Prostate gland (tissue), 2 donors: ENCODE data around the gene TTC33. TPM values are rescaled to one million over a fixed set of nuclear protein-coding genes. Genes with fewer than 3 reads are reported as not detected.

Experiments
- DNase-seq: peaks from one replicate; pipeline ENCODE4 v3.0.0-alpha.2; 2019; ENCODE audit warnings: low spot score
- H3K27ac ChIP-seq, 2 donors: fragments of 200-600 bp; sonication (generic); 2 replicates each; pipeline ENCODE4 v1.5.1; 2017 to 2019
- H3K27me3 ChIP-seq: fragments of 200-600 bp; sonication (generic); replicated peaks from 2 replicates; pipeline ENCODE4 v1.5.1; 2019; ENCODE audit not compliant: insufficient read depth
- H3K36me3 ChIP-seq, 2 donors: fragments of 200-600 bp; sonication (generic); 1 replicate in 1 of 2; 2 replicates in 1 of 2; pipeline versions ENCODE4 v1.5.1 to v1.8.1; 2017 to 2019
- H3K4me1 ChIP-seq: fragments of 200-600 bp; sonication (generic); replicated peaks from 2 replicates; pipeline ENCODE4 v1.5.1; 2019
- H3K4me3 ChIP-seq, 2 donors: fragments of 200-600 bp; sonication (generic); 2 replicates each; pipeline ENCODE4 v1.5.1; 2017 to 2019
- H3K9me3 ChIP-seq: fragments of 200-600 bp; sonication (generic); 2 replicates; pipeline ENCODE4 v1.5.1; 2017
- CTCF ChIP-seq, 4 experiments: fragments of 200-600 bp in 2 of 4; fragments of 450-650 bp in 2 of 4; sonication (generic) in 2 of 4; IDR thresholded peaks; 1 replicate in 3 of 4; 2 replicates in 1 of 4; pipeline ENCODE4 v1.5.1; 2016 to 2019; ENCODE audit warnings: antibody characterized with exemption in 4 of 4, mild to moderate bottlenecking in 2 of 4, moderate library complexity in 2 of 4
- POLR2A ChIP-seq: fragments of 450-650 bp; IDR thresholded peaks from one replicate; pipeline ENCODE4 v1.6.1; 2016; ENCODE audit warnings: antibody characterized with exemption, mild to moderate bottlenecking
- POLR2AphosphoS5 ChIP-seq: sonication (generic); formaldehyde crosslinking; IDR thresholded peaks from one replicate; pipeline ENCODE4 v1.6.1; 2017; ENCODE audit warnings: antibody characterized with exemption
- WGBS: methylation state at CpG from one replicate; pipeline ENCODE4 v1.1.5; 2018; 5-methylcytosine and 5-hydroxymethylcytosine counted together
- intact Hi-C: fragments of 100-400 bp; cut with DNase I; formaldehyde crosslinking; loops from one replicate; pipeline ENCODE4 v1.14.2; 2022
- total RNA-seq, 2 donors: library from RNA; depleted of rRNA; stranded (reverse); fragments of >200 nt; gene quantifications; one replicate each; pipeline ENCODE4 v1.1.0, GENCODE V29; 2016

Gene TTC33
- total RNA-seq, 2 donors from 2014 or later: 11.9 to 17.6 TPM

GRCh38 chr5:40499007-40499406 lies 256.8 kb downstream of the TTC33 start:
- H3K27ac ChIP-seq: no peak overlapping the region
- intact Hi-C loops: no loop called here
- H3K36me3 ChIP-seq: no peaks in the 10 kb centered on the region
- TF ChIP-seq POLR2AphosphoS5 (no peak), POLR2A (no peak), CTCF (IDR thresholded peaks at IDR 0.05) (no peak)
- no peaks in the 10 kb centered on the region for H3K9me3 ChIP-seq
- no peak overlapping the region for H3K4me3 ChIP-seq
- no peak for DNase-seq
- H3K4me1 ChIP-seq: no peaks in the 10 kb centered on the region
- H3K27me3 ChIP-seq: no peaks in the 10 kb centered on the region
- WGBS: 43% methylated on average over 2 of the region's 2 CpGs

- Histone ChIP-seq H3K4me3 (no peak overlapping the region), H3K4me1 (no peaks in the 10 kb centered on the region), H3K27ac (no peak overlapping the region), H3K36me3 (no peaks in the 10 kb centered on the region), H3K27me3 (no peaks in the 10 kb centered on the region), H3K9me3 (no peaks in the 10 kb centered on the region)
- DNase-seq: no peak
- 73% methylated on average over 1 of the region's 1 CpG for WGBS
- intact Hi-C loops: no loop called here
- TF ChIP-seq POLR2AphosphoS5 (no peak), POLR2A (no peak), CTCF (IDR thresholded peaks at IDR 0.05) (no peak)
These were observed 258.2 kb downstream of the TTC33 start for GRCh38 chr5:40497573-40497972.

- no peaks in the 10 kb centered on the region for H3K36me3 ChIP-seq
- H3K4me1 ChIP-seq: no peaks in the 10 kb centered on the region
- no peak overlapping the region for H3K27ac ChIP-seq
- no peak overlapping the region for H3K4me3 ChIP-seq
- DNase-seq: no peak
- no peaks in the 10 kb centered on the region for H3K27me3 ChIP-seq
- no peaks in the 10 kb centered on the region for H3K9me3 ChIP-seq
- no peak for TF ChIP-seq POLR2AphosphoS5
- 25% methylated on average over 3 of the region's 3 CpGs for whole genome bisulfite sequencing
- intact Hi-C loops: no loop called here
These were observed 260.5 kb downstream of the TTC33 start for GRCh38 chr5:40495237-40495635.

GRCh38 chr5:40494631-40495236 lies 261.0 kb downstream of the TTC33 start:
- intact Hi-C loops: no loop called here
- WGBS: 72% methylated on average over 4 of the region's 4 CpGs
- Histone ChIP-seq H3K4me3 (no peak overlapping the region), H3K4me1 (no peaks in the 10 kb centered on the region), H3K36me3 (no peaks in the 10 kb centered on the region), H3K9me3 (no peaks in the 10 kb centered on the region), H3K27me3 (no peaks in the 10 kb centered on the region), H3K27ac (no peak overlapping the region)
- TF ChIP-seq POLR2AphosphoS5: no peak
- no peak for TF ChIP-seq POLR2A
- no peak for TF ChIP-seq CTCF (IDR thresholded peaks at IDR 0.05)
- DNase-seq: no peak

- Histone ChIP-seq H3K36me3 (no peaks in the 10 kb centered on the region), H3K4me1 (no peaks in the 10 kb centered on the region), H3K9me3 (no peaks in the 10 kb centered on the region), H3K27ac (no peak overlapping the region), H3K27me3 (no peaks in the 10 kb centered on the region), H3K4me3 (no peak overlapping the region)
- DNase-seq: no peak
- TF ChIP-seq POLR2AphosphoS5 (no peak), POLR2A (no peak), CTCF (IDR thresholded peaks at IDR 0.05) (no peak)
- 100% methylated on average over 1 of the region's 1 CpG for WGBS
- intact Hi-C loops: no loop called here
These were observed 263.7 kb downstream of the TTC33 start for GRCh38 chr5:40492056-40492455.
